HEK293 (cell line): ENCODE results near the gene TMEM121B.

Source experiments
- CTCF ChIP-seq: fragments of 450-650 bp; formaldehyde crosslinking; IDR thresholded peaks from 2 replicates; pipeline ENCODE4 v1.5.1; 2016; ENCODE audit warnings: missing biosample characterization, missing genetic modification characterization
- ZFHX2 ChIP-seq: fragments of 450-650 bp; formaldehyde crosslinking; conservative IDR thresholded peaks from 2 replicates; pipeline ENCODE4 v1.5.1; 2016; ENCODE audit warnings: missing biosample characterization, missing genetic modification characterization

DNA sequence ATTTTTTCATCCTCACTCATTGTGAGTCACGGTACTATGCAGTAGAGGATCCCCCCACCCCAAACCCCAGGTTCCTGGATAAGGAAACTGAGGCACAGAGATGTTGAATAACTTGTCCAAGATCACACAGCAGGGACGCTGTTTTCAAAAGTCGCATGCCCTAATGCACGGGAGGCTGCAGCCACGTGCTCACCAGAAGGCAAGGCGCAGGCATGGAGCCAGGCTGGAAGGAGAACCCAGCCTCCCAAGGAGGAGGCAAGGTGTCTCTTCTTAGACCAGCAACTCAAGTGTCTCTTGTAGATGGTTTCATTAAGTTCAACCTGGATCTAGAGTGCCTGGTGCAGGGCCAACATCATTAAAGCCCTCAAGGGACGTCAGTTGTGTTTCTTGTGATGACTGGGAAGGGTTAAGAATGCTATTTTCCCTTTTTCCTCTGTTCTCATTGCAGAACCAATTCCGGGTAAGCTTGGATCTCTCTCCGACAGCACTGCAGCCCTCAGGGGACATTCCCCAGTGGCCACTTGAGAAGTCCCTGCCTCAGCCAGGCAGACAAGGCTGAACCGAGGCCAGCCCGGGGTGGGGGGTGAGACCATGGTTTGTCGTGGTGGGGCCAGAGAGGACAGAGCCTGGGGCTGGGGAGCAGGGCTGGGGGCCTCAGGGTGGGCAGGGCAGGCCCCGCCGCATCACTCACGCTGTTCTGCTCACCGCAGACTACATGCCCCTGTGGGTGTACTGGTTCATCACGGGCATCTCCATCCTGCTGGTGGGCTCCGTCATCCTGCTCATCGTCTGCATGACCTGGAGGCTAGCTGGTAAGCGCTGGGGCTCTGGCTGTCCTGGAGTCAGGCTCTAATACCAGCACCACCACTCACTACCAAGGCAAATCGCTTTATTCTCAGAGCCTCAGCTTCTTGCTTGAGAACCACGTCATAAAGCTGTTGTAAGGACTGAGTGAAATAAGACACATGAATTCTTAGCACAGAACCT lies 15.7 kb downstream of the TMEM121B start:
- TF ChIP-seq ZFHX2 (tag by site-specific recombination), result no peak
- TF ChIP-seq CTCF (tag by site-specific recombination), result no peak
